Endodermal cell (in vitro differentiated cells): Measurements from ENCODE around the gene ST3GAL3. TPM values are rescaled to one million over a fixed set of nuclear protein-coding genes. Genes with fewer than 3 reads are reported as not detected.

Source experiments
- DNase-seq: peaks from one replicate; pipeline ENCODE4 v3.0.0-alpha.2; 2017
- H3K27ac ChIP-seq: 2 replicates; pipeline ENCODE4 v1.5.1; 2013; ENCODE audit warnings: mild to moderate bottlenecking, low read depth, low read length, moderate library complexity
- H3K27me3 ChIP-seq: 2 replicates; pipeline ENCODE4 v1.6.1; 2013; ENCODE audit warnings: mild to moderate bottlenecking, low read length, moderate library complexity; ENCODE audit not compliant: insufficient read depth, control insufficient read depth, poor library complexity, severe bottlenecking
- H3K36me3 ChIP-seq: 2 replicates; pipeline ENCODE4 v1.7.0; 2013; ENCODE audit warnings: mild to moderate bottlenecking, low read length, moderate library complexity; ENCODE audit not compliant: control insufficient read depth, insufficient read depth
- H3K4me1 ChIP-seq: one replicate; pipeline ENCODE4 v1.7.0; 2013; ENCODE audit warnings: low read length; ENCODE audit not compliant: control insufficient read depth, insufficient read depth
- H3K4me3 ChIP-seq: 2 replicates; pipeline ENCODE4 v1.5.1; 2013; ENCODE audit warnings: mild to moderate bottlenecking, low read length, moderate library complexity
- H3K9ac ChIP-seq: 2 replicates; pipeline ENCODE4 v1.6.1; 2013; ENCODE audit warnings: mild to moderate bottlenecking, low read length, moderate library complexity; ENCODE audit not compliant: poor library complexity, severe bottlenecking; ENCODE audit errors: extremely low read depth
- H3K9me3 ChIP-seq: 2 replicates; pipeline ENCODE4 v1.6.1; 2013; ENCODE audit warnings: mild to moderate bottlenecking, low read length, moderate library complexity; ENCODE audit not compliant: control insufficient read depth
- H3K27ac Mint-ChIP-seq: 2 replicates; pipeline ENCODE4 v1.8.0; 2020; ENCODE audit warnings: mixed read lengths
- H3K27me3 Mint-ChIP-seq: 2 replicates; pipeline ENCODE4 v1.8.0; 2021; ENCODE audit warnings: mild to moderate bottlenecking, mixed read lengths; ENCODE audit not compliant: insufficient read depth
- H3K36me3 Mint-ChIP-seq: 2 replicates; pipeline ENCODE4 v1.8.0; 2020; ENCODE audit warnings: low read depth, mixed read lengths
- H3K4me1 Mint-ChIP-seq: 2 replicates; pipeline ENCODE4 v1.8.0; 2020; ENCODE audit warnings: mixed read lengths
- H3K4me3 Mint-ChIP-seq: 2 replicates; pipeline ENCODE4 v1.8.0; 2020; ENCODE audit warnings: mild to moderate bottlenecking, moderate library complexity, mixed read lengths
- H3K9me3 Mint-ChIP-seq: 2 replicates; pipeline ENCODE4 v1.8.0; 2020; ENCODE audit warnings: mild to moderate bottlenecking, mixed read lengths
- WGBS, 2 experiments: methylation state at CpG; one replicate each; pipeline versions ENCODE4 v1.1.5 to v1.1.7; 2013; ENCODE audit warnings: missing lambda C conversion rate in 2 of 2, mixed read lengths in 1 of 2; ENCODE audit not compliant: insufficient coverage in 1 of 2, insufficient read length in 1 of 2; 5-methylcytosine and 5-hydroxymethylcytosine counted together
- total RNA-seq, 2 donors: library from RNA; stranded (reverse); fragmentation: NEBNext Ultra II Directional in 1 of 2; extraction: Animal tissue kit (Norgen Biotek cat#: 25700) in 1 of 2; gene quantifications; 2 replicates in 1 of 2; 3 replicates in 1 of 2; pipeline ENCODE4 v1.2.1, GENCODE V29; 2021
- TF ChIP-seq, protein P1 (sequence below): fragments of 200-600 bp; sonication (generic); conservative IDR thresholded peaks from 2 replicates; pipeline ENCODE4 v1.5.0; 2021; ENCODE audit warnings: antibody characterized with exemption, mild to moderate bottlenecking

ST3GAL3 gene
- total RNA-seq, 2 donors from 2014 or later, result 15.5 to 15.9 TPM

DNA sequence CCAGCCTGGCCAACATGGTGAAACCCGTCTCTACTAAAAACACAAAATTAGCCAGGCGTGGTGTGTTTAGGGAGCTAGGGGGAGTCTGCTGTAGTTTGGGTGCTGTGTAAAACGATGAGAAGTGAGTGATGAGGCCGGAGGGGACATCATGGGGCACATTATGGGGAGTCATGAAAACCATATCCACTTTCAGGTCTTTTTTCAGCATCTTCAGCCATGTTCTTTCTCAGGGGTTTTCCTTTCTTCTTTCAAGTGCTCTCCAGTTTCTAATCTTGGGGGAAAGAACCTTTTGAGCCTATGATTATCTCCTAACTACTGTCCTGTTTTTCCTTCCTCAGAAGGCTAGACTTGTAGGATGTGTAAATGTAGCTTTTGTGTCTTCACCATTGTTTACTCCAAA, 43.0 kb upstream of the ST3GAL3 start:
- H3K9me3 Mint-ChIP-seq, result no peaks in the 10 kb centered on the region
- WGBS, 2 experiments, result 83 to 91% methylated on average over 1 to 4 of the region's 4 CpGs
- H3K4me3 Mint-ChIP-seq, result no peak overlapping the region
- H3K36me3 Mint-ChIP-seq, result peaks cover 88% of the 10 kb centered on the region
- H3K9me3 ChIP-seq, result no peaks in the 10 kb centered on the region
- TF ChIP-seq, protein P1, sequence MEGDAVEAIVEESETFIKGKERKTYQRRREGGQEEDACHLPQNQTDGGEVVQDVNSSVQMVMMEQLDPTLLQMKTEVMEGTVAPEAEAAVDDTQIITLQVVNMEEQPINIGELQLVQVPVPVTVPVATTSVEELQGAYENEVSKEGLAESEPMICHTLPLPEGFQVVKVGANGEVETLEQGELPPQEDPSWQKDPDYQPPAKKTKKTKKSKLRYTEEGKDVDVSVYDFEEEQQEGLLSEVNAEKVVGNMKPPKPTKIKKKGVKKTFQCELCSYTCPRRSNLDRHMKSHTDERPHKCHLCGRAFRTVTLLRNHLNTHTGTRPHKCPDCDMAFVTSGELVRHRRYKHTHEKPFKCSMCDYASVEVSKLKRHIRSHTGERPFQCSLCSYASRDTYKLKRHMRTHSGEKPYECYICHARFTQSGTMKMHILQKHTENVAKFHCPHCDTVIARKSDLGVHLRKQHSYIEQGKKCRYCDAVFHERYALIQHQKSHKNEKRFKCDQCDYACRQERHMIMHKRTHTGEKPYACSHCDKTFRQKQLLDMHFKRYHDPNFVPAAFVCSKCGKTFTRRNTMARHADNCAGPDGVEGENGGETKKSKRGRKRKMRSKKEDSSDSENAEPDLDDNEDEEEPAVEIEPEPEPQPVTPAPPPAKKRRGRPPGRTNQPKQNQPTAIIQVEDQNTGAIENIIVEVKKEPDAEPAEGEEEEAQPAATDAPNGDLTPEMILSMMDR, result no peak
- peak overlapping the region; percentile 54 for H3K27ac Mint-ChIP-seq
- H3K27me3 ChIP-seq, result no peaks in the 10 kb centered on the region
- H3K4me3 ChIP-seq, result no peak overlapping the region
- no peaks in the 10 kb centered on the region for H3K27me3 Mint-ChIP-seq
- no peak for DNase-seq
- peaks cover 11% of the 10 kb centered on the region for H3K4me1 Mint-ChIP-seq
- no peak overlapping the region for H3K9ac ChIP-seq
- no peak overlapping the region for H3K27ac ChIP-seq
- H3K4me1 ChIP-seq, result no peaks in the 10 kb centered on the region
- H3K36me3 ChIP-seq, result peaks cover 96% of the 10 kb centered on the region

DNA sequence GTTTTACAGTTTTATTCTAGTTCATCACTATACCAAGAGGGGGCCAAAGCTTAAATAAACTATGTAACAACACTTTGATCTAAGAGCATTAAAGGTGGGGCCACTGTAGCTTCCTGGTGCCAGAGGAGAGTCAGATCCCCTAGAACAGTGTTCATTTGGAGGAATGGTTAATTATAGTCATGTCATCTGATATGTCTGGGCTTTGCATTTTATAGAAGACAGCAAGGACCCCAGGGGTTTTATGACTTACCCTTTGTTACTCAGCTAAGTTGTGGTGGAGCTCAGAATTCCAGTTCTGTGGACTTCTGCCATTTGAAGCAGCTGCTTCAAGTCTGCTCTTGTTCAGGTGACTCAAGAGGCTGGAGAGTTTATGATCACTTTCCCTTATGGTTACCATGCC, 40.7 kb upstream of the ST3GAL3 start:
- no peaks in the 10 kb centered on the region for H3K27me3 Mint-ChIP-seq
- no peak overlapping the region for H3K27ac Mint-ChIP-seq
- Histone ChIP-seq H3K36me3 (peaks cover 95% of the 10 kb centered on the region), H3K27ac (no peak overlapping the region), H3K27me3 (no peaks in the 10 kb centered on the region), H3K4me3 (no peak overlapping the region), H3K4me1 (no peaks in the 10 kb centered on the region), H3K9me3 (no peaks in the 10 kb centered on the region), H3K9ac (no peak overlapping the region)
- H3K9me3 Mint-ChIP-seq, result no peaks in the 10 kb centered on the region
- TF ChIP-seq, protein P1, result no peak
- H3K4me3 Mint-ChIP-seq, result no peak overlapping the region
- H3K36me3 Mint-ChIP-seq, result peaks cover 94% of the 10 kb centered on the region
- no peaks in the 10 kb centered on the region for H3K4me1 Mint-ChIP-seq
- DNase-seq, result no peak

DNA sequence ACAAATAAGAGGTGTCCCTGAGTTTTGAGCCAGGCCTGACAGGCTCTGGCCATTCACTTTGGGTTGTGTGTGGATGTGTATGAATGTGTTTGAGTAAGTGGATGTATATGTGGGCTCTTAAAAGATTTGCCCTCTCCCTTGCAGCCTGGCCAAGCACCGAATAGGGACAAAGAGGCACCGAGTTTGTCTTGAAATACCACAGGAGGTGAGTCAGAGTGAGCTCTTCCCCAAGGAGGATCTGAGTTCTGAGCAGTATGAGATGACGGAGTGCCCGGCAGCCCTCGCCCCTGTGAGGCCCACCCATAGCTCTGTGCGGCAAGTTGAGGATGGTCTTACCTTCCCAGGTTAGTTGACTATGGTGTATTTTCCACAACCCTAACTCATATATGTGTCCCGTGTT, 38.4 kb upstream of the ST3GAL3 start:
- WGBS, 2 experiments, result 85 to 90% methylated on average over 6 to 7 of the region's 7 CpGs

More for the DNA sequence above, 38.4 kb upstream of the ST3GAL3 start:
- H3K4me1 Mint-ChIP-seq, result no peaks in the 10 kb centered on the region
- H3K4me3 ChIP-seq, result no peak overlapping the region
- H3K4me3 Mint-ChIP-seq, result no peak overlapping the region
- H3K27me3 Mint-ChIP-seq, result no peaks in the 10 kb centered on the region
- H3K36me3 ChIP-seq, result peaks cover 92% of the 10 kb centered on the region
- H3K27ac ChIP-seq, result no peak overlapping the region
- no peaks in the 10 kb centered on the region for H3K27me3 ChIP-seq
- H3K4me1 ChIP-seq, result no peaks in the 10 kb centered on the region
- H3K36me3 Mint-ChIP-seq, result peaks cover 89% of the 10 kb centered on the region
- no peaks in the 10 kb centered on the region for H3K9me3 Mint-ChIP-seq
- no peak overlapping the region for H3K9ac ChIP-seq
- TF ChIP-seq, protein P1, result no peak
- H3K27ac Mint-ChIP-seq, result peak overlapping the region; percentile 14
- H3K9me3 ChIP-seq, result no peaks in the 10 kb centered on the region
- DNase-seq, result no peak
